GM12878 (cell line): ENCODE measurements around the gene HLA-DRA. TPM values are rescaled to one million over a fixed set of nuclear protein-coding genes. Genes with fewer than 3 reads are reported as not detected.

Source experiments
- ATF3 ChIP-seq: IDR thresholded peaks from 2 replicates; pipeline ENCODE4 v1.6.1; 2011; ENCODE audit warnings: low read depth, mild to moderate bottlenecking, low read length, moderate library complexity, borderline replicate concordance; ENCODE audit errors: extremely low read depth
- BCLAF1 ChIP-seq: fragments of 450-650 bp; IDR thresholded peaks from 2 replicates; pipeline ENCODE4 v1.6.1; 2017; ENCODE audit warnings: antibody characterized with exemption, mild to moderate bottlenecking, moderate library complexity
- CBX5 ChIP-seq: sonication (generic); IDR thresholded peaks from 2 replicates; pipeline ENCODE4 v1.6.1; 2016; ENCODE audit warnings: low read depth, moderate library complexity, mild to moderate bottlenecking, inconsistent platforms
- CREM ChIP-seq: IDR thresholded peaks from 2 replicates; pipeline ENCODE4 v1.6.1; 2014; ENCODE audit warnings: antibody characterized with exemption, low read depth
- EED ChIP-seq: sonication (generic); IDR thresholded peaks from 2 replicates; pipeline ENCODE4 v1.6.1; 2016; ENCODE audit warnings: antibody characterized with exemption, low read depth
- EGR1 ChIP-seq, 2 experiments: IDR thresholded peaks; 1 replicate in 1 of 2; 2 replicates in 1 of 2; pipeline ENCODE4 v1.6.1; 2011 to 2012; ENCODE audit warnings: low read depth in 2 of 2, low read length in 2 of 2, borderline replicate concordance in 1 of 2, mild to moderate bottlenecking in 1 of 2, moderate library complexity in 1 of 2
- ELK1 ChIP-seq: IDR thresholded peaks from 2 replicates; pipeline ENCODE4 v1.6.1; 2012; ENCODE audit warnings: low read depth, low read length, improper control_type of control experiment
- HDAC6 ChIP-seq: fragments of 200-600 bp; sonication (generic); IDR thresholded peaks from one replicate; pipeline ENCODE4 v1.8.0; 2017; ENCODE audit warnings: antibody characterized with exemption; ENCODE audit not compliant: unreplicated experiment
- JUND ChIP-seq: IDR thresholded peaks from 2 replicates; pipeline ENCODE4 v1.6.1; 2012; ENCODE audit warnings: low read depth, mild to moderate bottlenecking, low read length, improper control_type of control experiment, moderate library complexity
- MTA2 ChIP-seq: fragments of 450-650 bp; IDR thresholded peaks from 2 replicates; pipeline ENCODE4 v1.6.1; 2016; ENCODE audit warnings: low read depth, mild to moderate bottlenecking, moderate library complexity
- MXI1 ChIP-seq: fragments of 150-350 bp; IDR thresholded peaks from 2 replicates; pipeline ENCODE4 v1.6.1; 2011; ENCODE audit warnings: low read depth, mild to moderate bottlenecking, inconsistent platforms, low read length, improper control_type of control experiment
- MYB ChIP-seq: fragments of 150-350 bp; IDR thresholded peaks from 2 replicates; pipeline ENCODE4 v1.6.1; 2014; ENCODE audit warnings: mild to moderate bottlenecking, low read depth, low read length, borderline replicate concordance
- NBN ChIP-seq: fragments of 450-650 bp; IDR thresholded peaks from 2 replicates; pipeline ENCODE4 v1.6.1; 2016
- NRF1 ChIP-seq: conservative IDR thresholded peaks from 2 replicates; pipeline ENCODE4 v1.6.1; 2011; ENCODE audit warnings: mild to moderate bottlenecking, low read depth, low read length, improper control_type of control experiment
- RAD51 ChIP-seq: fragments of 450-650 bp; IDR thresholded peaks from 2 replicates; pipeline ENCODE4 v1.6.1; 2016; ENCODE audit warnings: moderate library complexity, mild to moderate bottlenecking, inconsistent platforms
- RB1 ChIP-seq: fragments of 450-650 bp; formaldehyde crosslinking; IDR thresholded peaks from 2 replicates; pipeline ENCODE4 v1.6.1; 2017; ENCODE audit warnings: mild to moderate bottlenecking, borderline replicate concordance
- RBBP5 ChIP-seq: fragments of 200-600 bp; sonication (generic); conservative IDR thresholded peaks from 2 replicates; pipeline ENCODE4 v1.6.1; 2016
- RFX5 ChIP-seq: IDR thresholded peaks from 2 replicates; pipeline ENCODE4 v1.6.1; 2011; ENCODE audit warnings: low read depth, low read length, improper control_type of control experiment
- RUNX3 ChIP-seq: IDR thresholded peaks from 2 replicates; pipeline ENCODE4 v1.6.1; 2012; ENCODE audit warnings: low read length, inconsistent platforms
- SP1 ChIP-seq: IDR thresholded peaks from one replicate; pipeline ENCODE4 v1.6.1; 2011; ENCODE audit warnings: low read depth, low read length
- SREBF1 ChIP-seq: IDR thresholded peaks from 2 replicates; pipeline ENCODE4 v1.6.1; 2012; ENCODE audit warnings: mild to moderate bottlenecking, low read length
- SUPT20H ChIP-seq: IDR thresholded peaks from 2 replicates; pipeline ENCODE4 v1.6.1; 2011; ENCODE audit warnings: low read depth, mild to moderate bottlenecking, low read length, moderate library complexity, borderline replicate concordance; ENCODE audit not compliant: control insufficient read depth
- TAF1 ChIP-seq: IDR thresholded peaks from 2 replicates; pipeline ENCODE4 v1.6.1; 2011; ENCODE audit warnings: mild to moderate bottlenecking, low read depth, low read length, borderline replicate concordance
- TBL1XR1 ChIP-seq: IDR thresholded peaks from 2 replicates; pipeline ENCODE4 v1.6.1; 2012; ENCODE audit warnings: low read depth, low read length, improper control_type of control experiment
- TCF3 ChIP-seq: IDR thresholded peaks from 2 replicates; pipeline ENCODE4 v1.6.1; 2012; ENCODE audit warnings: low read depth, mild to moderate bottlenecking, low read length, borderline replicate concordance; ENCODE audit not compliant: insufficient read depth
- ZNF274 ChIP-seq: IDR thresholded peaks from one replicate; pipeline ENCODE4 v1.8.0; 2011; ENCODE audit not compliant: insufficient read length, insufficient read depth
- ZNF622 ChIP-seq: fragments of 450-650 bp; IDR thresholded peaks from 2 replicates; pipeline ENCODE4 v1.6.1; 2017; ENCODE audit warnings: mild to moderate bottlenecking, inconsistent platforms
- ZZZ3 ChIP-seq: IDR thresholded peaks from 2 replicates; pipeline ENCODE4 v1.6.1; 2011; ENCODE audit warnings: low read depth; ENCODE audit not compliant: control insufficient read depth, insufficient read length
- polyA plus RNA-seq, 11 experiments: library from polyadenylated mRNA; depleted of rRNA in 4 of 11; unstranded in 6 of 11; stranded (reverse) in 5 of 11; fragments of >200 nt; fragmentation: Nextera tagmentation in 4 of 11; fragmentation: Illumina TruSeq in 1 of 11; extraction: Ambion mirVana in 4 of 11; extraction: Trizol in 1 of 11; gene quantifications; 1 replicate in 1 of 11; 2 replicates in 10 of 11; pipeline versions ENCODE4 v1.2.1 to v1.2.3, GENCODE V29; 2011 to 2016; ENCODE audit warnings: inconsistent platforms in 2 of 11, missing spikeins in 2 of 11, low read depth in 1 of 11
- total RNA-seq, 4 experiments: library from RNA; depleted of rRNA in 3 of 4; stranded (reverse); fragments of >200 nt in 3 of 4; fragmentation: Illumina TruSeq in 1 of 4; extraction: Trizol in 1 of 4; gene quantifications; 2 replicates each; pipeline versions ENCODE4 v1.2.1 to v1.2.3, GENCODE V29; 2013 to 2021

Gene HLA-DRA
- total and polyA plus RNA-seq, 10 of the 15 experiments (the other 5 are each of a cell fraction or from before 2014, with no cell fraction given) = 2,040 to 7,093 (median 2,859) TPM

GRCh38 chr6:32462609-32463008 is 22.9 kb downstream of the HLA-DRA start (continued):
- no peak for TF ChIP-seq SUPT20H
- TF ChIP-seq NRF1 = no peak
- TF ChIP-seq ZNF274 = no peak
- TF ChIP-seq ZZZ3 = no peak
- no peak for TF ChIP-seq MYB
- peak; percentile 44 for TF ChIP-seq SP1
- no peak for TF ChIP-seq RFX5
- no peak for TF ChIP-seq ZNF622
- peak; percentile 55; the same call in 1 of the 2 replicates for TF ChIP-seq JUND
- TF ChIP-seq HDAC6 = no peak
- TF ChIP-seq TCF3 = no peak
- TF ChIP-seq MTA2 = peak; percentile 56; the same call in 1 of the 2 replicates
- peak; percentile 75 for TF ChIP-seq CREM
- TF ChIP-seq ATF3 = no peak
- no peak for TF ChIP-seq CBX5
- 0 out of 2 replicates have a peak, but pooled peaks have one; percentile 49 for TF ChIP-seq MXI1
- TF ChIP-seq RB1 = no peak
- no peak for TF ChIP-seq TAF1
- TF ChIP-seq ELK1 = no peak
- peak; percentile 68 for TF ChIP-seq EED
- TF ChIP-seq RAD51 = peak; percentile 76
- TF ChIP-seq RUNX3 = peak; percentile 77
- no peak for TF ChIP-seq EGR1 (IDR thresholded peaks at IDR 0.05; ENCODE audit: borderline replicate concordance in 1 of 2, low read depth in 2 of 2, low read length in 2 of 2)
- TF ChIP-seq SREBF1 = no peak
- TF ChIP-seq RBBP5 = no peak
- no peak for TF ChIP-seq BCLAF1
- TF ChIP-seq NBN = peak; percentile 81
- TF ChIP-seq TBL1XR1 = no peak
